NB4 (cell line): Measurements from ENCODE around the gene GOLGA8A.

Source experiments
- DNase-seq: peaks from one replicate; pipeline ENCODE4 v3.0.0; 2010; ENCODE audit warnings: low read depth
- H3K4me3 ChIP-seq: one replicate; pipeline ENCODE4 v1.5.1; 2011; ENCODE audit warnings: mild to moderate bottlenecking, low read depth, low read length, moderate library complexity
- MYC ChIP-seq: IDR thresholded peaks from 2 replicates; pipeline ENCODE4 v1.6.1; 2011; ENCODE audit warnings: low read depth, low read length
- POLR2A ChIP-seq: IDR thresholded peaks from 2 replicates; pipeline ENCODE4 v1.6.1; 2011; ENCODE audit warnings: mild to moderate bottlenecking; ENCODE audit not compliant: insufficient read length; ENCODE audit errors: extremely low read depth
- TF ChIP-seq, protein P1 (sequence below): IDR thresholded peaks from 2 replicates; pipeline ENCODE4 v1.6.1; 2011; ENCODE audit warnings: low read depth, low read length
- TF ChIP-seq, protein P2 (sequence below): IDR thresholded peaks from one replicate; pipeline ENCODE4 v1.5.1; 2012; ENCODE audit warnings: low read depth, low read length

The GOLGA8A gene

DNA sequence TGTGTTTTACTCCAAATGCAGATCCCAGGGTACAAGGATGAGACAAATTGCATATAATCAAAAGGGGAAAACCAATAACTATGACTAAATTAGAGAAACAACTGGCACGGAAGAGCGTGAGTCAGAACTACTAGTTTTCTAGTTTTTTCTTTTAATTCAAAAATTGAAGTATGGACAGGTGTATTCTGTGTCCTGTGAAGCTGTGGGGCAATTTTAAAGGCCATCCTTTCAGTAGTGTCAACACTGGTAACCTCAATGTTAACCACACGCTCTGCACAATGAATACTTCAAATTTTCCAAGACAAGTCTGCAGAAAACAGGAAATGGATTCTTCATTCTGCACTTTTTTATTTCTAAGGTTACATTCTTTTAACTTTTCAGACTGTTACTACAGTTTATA lies 32.5 kb upstream of the GOLGA8A start:
- no peak overlapping the region for H3K4me3 ChIP-seq
- DNase-seq = no peak
- no peak for TF ChIP-seq MYC
- no peak for TF ChIP-seq POLR2A
- TF ChIP-seq, protein P1, sequence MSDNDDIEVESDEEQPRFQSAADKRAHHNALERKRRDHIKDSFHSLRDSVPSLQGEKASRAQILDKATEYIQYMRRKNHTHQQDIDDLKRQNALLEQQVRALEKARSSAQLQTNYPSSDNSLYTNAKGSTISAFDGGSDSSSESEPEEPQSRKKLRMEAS = no peak
- TF ChIP-seq, protein P2, sequence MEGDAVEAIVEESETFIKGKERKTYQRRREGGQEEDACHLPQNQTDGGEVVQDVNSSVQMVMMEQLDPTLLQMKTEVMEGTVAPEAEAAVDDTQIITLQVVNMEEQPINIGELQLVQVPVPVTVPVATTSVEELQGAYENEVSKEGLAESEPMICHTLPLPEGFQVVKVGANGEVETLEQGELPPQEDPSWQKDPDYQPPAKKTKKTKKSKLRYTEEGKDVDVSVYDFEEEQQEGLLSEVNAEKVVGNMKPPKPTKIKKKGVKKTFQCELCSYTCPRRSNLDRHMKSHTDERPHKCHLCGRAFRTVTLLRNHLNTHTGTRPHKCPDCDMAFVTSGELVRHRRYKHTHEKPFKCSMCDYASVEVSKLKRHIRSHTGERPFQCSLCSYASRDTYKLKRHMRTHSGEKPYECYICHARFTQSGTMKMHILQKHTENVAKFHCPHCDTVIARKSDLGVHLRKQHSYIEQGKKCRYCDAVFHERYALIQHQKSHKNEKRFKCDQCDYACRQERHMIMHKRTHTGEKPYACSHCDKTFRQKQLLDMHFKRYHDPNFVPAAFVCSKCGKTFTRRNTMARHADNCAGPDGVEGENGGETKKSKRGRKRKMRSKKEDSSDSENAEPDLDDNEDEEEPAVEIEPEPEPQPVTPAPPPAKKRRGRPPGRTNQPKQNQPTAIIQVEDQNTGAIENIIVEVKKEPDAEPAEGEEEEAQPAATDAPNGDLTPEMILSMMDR = no peak

DNA sequence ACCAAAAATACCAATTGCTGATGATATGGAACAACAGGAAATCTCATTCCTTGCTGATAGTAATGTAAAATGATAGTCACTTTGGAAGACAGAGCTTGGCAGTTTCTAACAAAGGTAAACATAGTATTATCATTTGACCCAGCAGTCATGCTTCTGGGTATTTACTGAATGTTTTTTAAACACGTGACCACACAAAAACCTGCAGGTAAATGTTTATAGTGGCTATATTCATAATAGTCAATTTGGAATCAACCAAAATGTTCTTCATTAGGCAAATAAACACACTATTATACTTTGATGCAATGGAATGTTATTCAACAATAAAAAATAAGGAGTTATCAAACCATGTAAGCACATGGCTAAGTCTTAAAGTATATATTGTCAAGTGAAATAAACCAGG lies 24.1 kb upstream of the GOLGA8A start:
- DNase-seq = no peak
- H3K4me3 ChIP-seq = no peak overlapping the region
- TF ChIP-seq MYC = no peak
- TF ChIP-seq, protein P1 = no peak
- TF ChIP-seq, protein P2 = no peak
- TF ChIP-seq POLR2A = no peak

- TF ChIP-seq, protein P1 = no peak
- TF ChIP-seq, protein P2 = no peak
- TF ChIP-seq POLR2A (no peak), MYC (no peak)
- DNase-seq = no peak
- H3K4me3 ChIP-seq = no peak overlapping the region
Observed at GRCh38 chr15:34460451-34460850, 22.8 kb upstream of the GOLGA8A start.

DNA sequence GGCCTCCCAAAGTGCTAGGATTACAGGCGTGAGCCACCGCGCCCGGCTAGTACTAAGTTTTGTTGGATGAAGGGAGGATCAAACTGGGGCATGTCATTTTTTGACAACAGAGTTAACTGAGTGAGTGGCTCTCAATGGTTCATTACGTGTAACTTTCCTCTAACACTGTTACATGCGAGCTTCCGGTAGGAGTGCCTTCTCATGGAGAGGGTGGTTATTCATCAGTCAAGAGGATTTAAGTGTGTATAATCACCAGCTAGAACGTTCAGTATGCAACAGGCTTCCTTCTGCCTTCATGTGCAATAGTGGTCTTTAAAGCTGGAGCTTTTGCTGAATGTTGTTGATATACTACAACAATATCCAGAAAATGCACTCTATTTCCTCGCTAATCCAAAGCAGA lies 19.1 kb upstream of the GOLGA8A start:
- H3K4me3 ChIP-seq = no peak overlapping the region
- DNase-seq = no peak
- TF ChIP-seq, protein P1 = no peak
- TF ChIP-seq POLR2A (no peak), MYC (no peak)
- TF ChIP-seq, protein P2 = no peak

GRCh38 chr15:34442891-34443290 lies 5.3 kb upstream of the GOLGA8A start:
- TF ChIP-seq, protein P2 = no peak
- TF ChIP-seq, protein P1 = no peak
- TF ChIP-seq POLR2A (no peak), MYC (no peak)
- no peak for DNase-seq
- H3K4me3 ChIP-seq = no peak overlapping the region

GRCh38 chr15:34439878-34440277 lies 2.3 kb upstream of the GOLGA8A start:
- DNase-seq = no peak
- H3K4me3 ChIP-seq = no peak overlapping the region

More at GRCh38 chr15:34439878-34440277, 2.3 kb upstream of the GOLGA8A start:
- TF ChIP-seq, protein P1 = no peak
- TF ChIP-seq MYC (no peak), POLR2A (no peak)
- TF ChIP-seq, protein P2 = no peak
